ENCODE data around the gene RAB39B.

GRCh38 chrX:155242300-155242699 lies 22.0 kb downstream of the RAB39B start:
- TF ChIP-seq POLR2AphosphoS5 (IDR thresholded peaks at IDR 0.05; ENCODE audit: low read depth, low read length) (no peak), CTCF (IDR thresholded peaks at IDR 0.05) (no peak)

Measured in Panc1 (cell line).